ENCODE results near the gene MS4A4A.

The MS4A4A gene

DNA sequence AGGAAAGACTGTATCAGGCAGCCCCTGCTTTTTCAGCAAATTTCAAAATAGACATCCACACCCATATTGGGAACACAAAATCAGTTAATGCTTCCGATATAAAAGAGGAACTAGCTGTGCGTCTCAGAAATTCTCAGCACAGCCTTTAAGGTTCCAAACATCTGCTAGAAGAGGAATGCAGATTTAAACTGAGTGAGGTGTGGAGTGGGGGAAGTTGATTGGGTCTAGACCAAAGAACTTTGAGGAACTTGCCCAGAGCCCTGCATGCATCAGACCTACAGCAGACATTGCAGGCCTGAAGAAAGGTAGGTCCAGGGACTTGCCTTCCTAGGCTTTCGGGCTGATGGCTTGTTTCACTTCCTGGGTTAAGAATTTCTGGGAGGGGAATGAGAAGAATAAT lies at the start of gene MS4A4A:
TSS of gene MS4A4A (plus strand) at position 255 of the 400 bp plus-strand sequence. CDS start at position 265, 10 bp downstream.
- no peak within 1 kb of the TSS for H3K4me3 ChIP-seq (ENCODE audit: control insufficient read depth, low read depth, low read length)
- no peak for DNase-seq (ENCODE audit: low read depth)
- TF ChIP-seq, protein P1, sequence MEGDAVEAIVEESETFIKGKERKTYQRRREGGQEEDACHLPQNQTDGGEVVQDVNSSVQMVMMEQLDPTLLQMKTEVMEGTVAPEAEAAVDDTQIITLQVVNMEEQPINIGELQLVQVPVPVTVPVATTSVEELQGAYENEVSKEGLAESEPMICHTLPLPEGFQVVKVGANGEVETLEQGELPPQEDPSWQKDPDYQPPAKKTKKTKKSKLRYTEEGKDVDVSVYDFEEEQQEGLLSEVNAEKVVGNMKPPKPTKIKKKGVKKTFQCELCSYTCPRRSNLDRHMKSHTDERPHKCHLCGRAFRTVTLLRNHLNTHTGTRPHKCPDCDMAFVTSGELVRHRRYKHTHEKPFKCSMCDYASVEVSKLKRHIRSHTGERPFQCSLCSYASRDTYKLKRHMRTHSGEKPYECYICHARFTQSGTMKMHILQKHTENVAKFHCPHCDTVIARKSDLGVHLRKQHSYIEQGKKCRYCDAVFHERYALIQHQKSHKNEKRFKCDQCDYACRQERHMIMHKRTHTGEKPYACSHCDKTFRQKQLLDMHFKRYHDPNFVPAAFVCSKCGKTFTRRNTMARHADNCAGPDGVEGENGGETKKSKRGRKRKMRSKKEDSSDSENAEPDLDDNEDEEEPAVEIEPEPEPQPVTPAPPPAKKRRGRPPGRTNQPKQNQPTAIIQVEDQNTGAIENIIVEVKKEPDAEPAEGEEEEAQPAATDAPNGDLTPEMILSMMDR (conservative IDR thresholded peaks at IDR 0.05; ENCODE audit: control insufficient read depth, insufficient read depth, low read depth, low read length): no peak

DNA sequence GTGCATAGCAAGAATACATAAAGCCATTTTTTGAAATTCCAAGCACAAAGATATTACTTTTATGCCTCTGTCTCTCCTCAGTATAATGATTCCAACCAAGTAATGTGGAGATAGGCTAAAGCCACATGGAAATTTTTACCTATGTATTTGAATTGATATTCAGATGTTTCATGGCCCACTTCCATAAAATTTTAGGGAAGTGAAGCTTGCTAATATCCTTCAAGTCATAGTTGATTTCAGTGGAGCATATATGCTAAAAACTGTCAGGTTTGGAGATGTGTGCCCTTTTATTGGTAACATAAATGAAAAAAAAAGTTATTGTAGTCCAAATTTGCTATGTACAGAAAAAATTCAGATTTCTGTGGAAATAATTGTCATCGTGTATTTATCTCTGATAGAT lies 49.8 kb upstream of the MS4A4A start:
- no peak overlapping the region for H3K4me3 ChIP-seq (ENCODE audit: control insufficient read depth, low read depth, low read length)
- DNase-seq (ENCODE audit: low read depth): no peak
- TF ChIP-seq, protein P1 (conservative IDR thresholded peaks at IDR 0.05; ENCODE audit: control insufficient read depth, insufficient read depth, low read depth, low read length): no peak

DNA sequence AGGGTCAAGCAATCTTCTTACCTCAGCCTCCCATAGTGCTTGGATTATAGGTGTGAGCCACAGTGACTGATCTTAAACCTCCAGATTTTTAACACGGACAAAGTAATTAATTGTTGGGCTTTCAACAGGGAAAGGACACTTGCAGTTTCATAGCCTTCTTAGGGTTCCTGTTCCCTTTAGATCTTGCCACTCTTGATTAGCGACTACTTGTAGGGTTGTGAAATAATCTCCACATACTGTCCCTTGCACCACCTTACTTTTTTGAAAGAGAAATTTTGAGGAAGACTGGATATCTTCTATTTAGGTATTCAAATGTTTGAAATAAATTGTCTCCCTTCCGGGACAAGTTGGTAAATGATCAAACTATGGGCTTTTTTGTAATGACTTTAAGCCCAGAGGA lies 45.1 kb upstream of the MS4A4A start:
- TF ChIP-seq, protein P1 (conservative IDR thresholded peaks at IDR 0.05; ENCODE audit: control insufficient read depth, insufficient read depth, low read depth, low read length): no peak
- no peak overlapping the region for H3K4me3 ChIP-seq (ENCODE audit: control insufficient read depth, low read depth, low read length)
- DNase-seq (ENCODE audit: low read depth): no peak

DNA sequence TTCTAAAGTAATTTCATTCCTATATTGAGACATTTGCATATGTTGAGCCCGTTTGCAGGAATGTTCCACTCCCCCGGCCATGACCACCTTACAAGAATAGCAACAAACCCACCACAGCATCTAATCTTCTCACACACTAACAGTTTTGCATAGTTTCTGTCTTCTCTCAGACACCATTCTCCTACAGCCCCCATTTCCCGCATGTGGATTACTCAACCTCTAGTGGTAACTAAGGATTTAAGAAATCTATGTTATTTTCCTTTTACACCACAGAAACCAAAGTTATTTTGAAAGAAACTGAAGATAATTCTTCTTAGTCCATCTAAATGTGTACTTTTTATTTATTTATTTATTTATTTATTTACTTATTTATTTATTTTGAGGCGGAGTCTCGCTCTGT lies 39.8 kb upstream of the MS4A4A start:
- H3K4me3 ChIP-seq (ENCODE audit: control insufficient read depth, low read depth, low read length): no peak overlapping the region
- TF ChIP-seq, protein P1 (conservative IDR thresholded peaks at IDR 0.05; ENCODE audit: control insufficient read depth, insufficient read depth, low read depth, low read length): no peak
- DNase-seq (ENCODE audit: low read depth): no peak

DNA sequence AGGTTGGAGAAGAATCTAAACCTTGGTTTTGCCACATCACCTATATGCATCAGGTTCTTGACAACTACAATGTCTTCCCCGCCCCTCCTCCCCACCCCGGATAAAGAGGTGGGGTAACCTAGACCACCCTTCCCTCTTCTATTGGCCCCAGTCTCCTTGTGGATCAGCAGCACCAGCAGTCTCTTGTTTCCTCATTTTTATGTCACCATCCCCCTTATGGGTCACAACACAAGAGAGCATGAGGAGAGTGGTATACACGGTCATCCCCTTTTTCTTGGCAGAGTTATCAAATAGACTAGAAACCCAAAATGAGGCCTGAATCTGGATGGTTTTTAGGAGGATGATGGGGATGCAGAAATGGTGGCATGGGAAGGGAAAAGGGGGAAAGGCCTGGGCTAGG lies 38.7 kb upstream of the MS4A4A start:
- TF ChIP-seq, protein P1 (conservative IDR thresholded peaks at IDR 0.05; ENCODE audit: control insufficient read depth, insufficient read depth, low read depth, low read length): no peak
- DNase-seq (ENCODE audit: low read depth): no peak
- no peak overlapping the region for H3K4me3 ChIP-seq (ENCODE audit: control insufficient read depth, low read depth, low read length)

DNA sequence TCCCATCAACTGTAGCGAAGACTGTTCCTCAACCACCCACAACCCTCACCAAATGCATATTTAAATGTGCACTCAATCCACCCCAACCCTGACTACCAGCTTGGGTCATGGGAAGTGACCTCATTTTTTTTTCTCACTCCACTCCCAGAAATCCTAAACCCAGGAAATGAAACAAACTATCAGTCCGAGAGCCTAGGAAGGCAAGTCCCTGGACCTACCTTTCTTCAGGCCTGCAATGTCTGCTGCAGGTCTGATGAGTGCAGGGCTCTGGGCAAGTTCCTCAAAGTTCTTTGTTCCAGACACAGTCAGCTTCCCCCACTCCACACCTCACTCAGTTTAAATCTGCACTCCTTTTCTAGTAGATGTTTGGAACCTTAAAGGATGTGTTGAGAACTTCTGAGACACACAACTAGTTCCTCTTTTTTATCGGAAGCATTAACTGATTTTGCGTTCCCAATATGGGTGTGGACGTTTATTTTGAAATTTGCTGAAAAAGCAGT lies 37.7 kb upstream of the MS4A4A start, which contains the start of gene MS4A4E:
TSS of gene MS4A4E (minus strand) at position 398 of the 500 bp plus-strand sequence. CDS start 13,082 bp downstream, outside the sequence.
- TF ChIP-seq, protein P1 (conservative IDR thresholded peaks at IDR 0.05; ENCODE audit: control insufficient read depth, insufficient read depth, low read depth, low read length): no peak
- no peak for DNase-seq (ENCODE audit: low read depth)
- H3K4me3 ChIP-seq (ENCODE audit: control insufficient read depth, low read depth, low read length): no peak within 1 kb of the TSS

All from fibroblast of mammary gland (primary cell).